T-helper 17 cell (primary cell): ENCODE data around the gene SPPL2B. TPM values are rescaled to one million over a fixed set of nuclear protein-coding genes. Genes with fewer than 3 reads are reported as not detected.

ENCODE experiments used
- ATAC-seq: fragments of 150-1000 bp; cut with Tn5 transposase; 2 replicates; pipeline ENCODE4 v1.10.0; 2021; ENCODE audit warnings: mild to moderate bottlenecking, moderate library complexity
- DNase-seq, 3 donors: peaks; one replicate each; pipeline versions ENCODE4 v3.0.0 to v3.0.0-alpha.2; 2020 to 2021
- H3K9me3 ChIP-seq: one replicate; pipeline ENCODE4 v1.7.0; 2013; ENCODE audit warnings: low read length, mild to moderate bottlenecking; ENCODE audit not compliant: control insufficient read depth, poor library complexity, severe bottlenecking
- H3K27ac Mint-ChIP-seq: one replicate; pipeline ENCODE4 v1.8.0; 2022; ENCODE audit warnings: mild to moderate bottlenecking, moderate library complexity, mixed read lengths
- H3K27me3 Mint-ChIP-seq: one replicate; pipeline ENCODE4 v1.8.0; 2022; ENCODE audit warnings: mixed read lengths
- H3K36me3 Mint-ChIP-seq: one replicate; pipeline ENCODE4 v1.8.0; 2022; ENCODE audit warnings: low read depth, mixed read lengths
- H3K4me1 Mint-ChIP-seq: one replicate; pipeline ENCODE4 v1.8.0; 2022; ENCODE audit warnings: mild to moderate bottlenecking, mixed read lengths
- H3K4me3 Mint-ChIP-seq: one replicate; pipeline ENCODE4 v1.8.0; 2022; ENCODE audit warnings: mild to moderate bottlenecking, moderate library complexity, mixed read lengths
- total RNA-seq, 4 donors: library from RNA in 2 of 4; stranded (reverse) in 2 of 4; gene quantifications; one replicate each; pipeline ENCODE4 v1.2.3 and lab custom pipeline; 2022 to 2026

SPPL2B gene
- total RNA-seq, 2 donors from 2014 or later: 73.2 to 86.1 TPM

DNA sequence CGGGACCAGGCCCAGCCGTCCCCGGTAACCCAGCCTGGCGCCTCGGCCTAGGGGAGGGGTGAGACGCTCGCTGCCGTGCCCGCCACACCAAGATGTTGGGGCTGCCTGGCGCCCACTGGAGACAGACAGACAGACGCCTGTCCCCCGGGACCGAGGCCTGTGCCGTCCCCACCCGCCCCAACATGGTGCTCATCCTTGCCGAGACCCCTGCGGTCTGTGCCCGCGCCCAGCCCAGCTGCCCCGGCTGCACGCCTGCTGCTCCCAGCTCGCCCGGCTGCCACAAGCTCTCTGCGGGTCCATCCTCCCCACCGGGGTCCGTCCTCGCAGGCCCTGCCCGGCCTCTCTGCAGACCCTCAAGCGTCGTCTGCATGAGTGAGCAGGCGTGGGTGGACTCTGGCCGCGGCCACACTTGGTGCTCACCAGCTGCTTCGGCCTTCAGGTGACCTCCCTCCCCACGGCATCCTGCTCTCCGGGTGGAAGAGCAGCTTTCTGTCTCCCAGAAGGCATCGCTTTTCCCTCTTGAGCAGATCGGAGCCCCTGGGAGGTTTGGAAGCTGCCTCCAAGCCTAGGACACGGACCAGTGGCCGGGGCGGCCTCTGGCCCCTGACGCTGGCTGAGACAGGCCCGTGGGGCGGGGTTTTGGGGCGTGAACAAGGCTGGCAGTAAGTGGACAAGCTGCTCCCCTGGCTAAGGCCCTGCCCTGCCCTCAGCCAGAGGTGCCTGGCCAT is 24.8 kb downstream of the SPPL2B start:
- Mint-ChIP-seq H3K36me3 (no peaks in the 10 kb centered on the region), H3K27ac (no peak overlapping the region), H3K4me3 (no peak overlapping the region), H3K4me1 (no peaks in the 10 kb centered on the region), H3K27me3 (no peaks in the 10 kb centered on the region)
- ATAC-seq: no peak
- no peaks in the 10 kb centered on the region for H3K9me3 ChIP-seq
- DNase-seq: no peak

DNA sequence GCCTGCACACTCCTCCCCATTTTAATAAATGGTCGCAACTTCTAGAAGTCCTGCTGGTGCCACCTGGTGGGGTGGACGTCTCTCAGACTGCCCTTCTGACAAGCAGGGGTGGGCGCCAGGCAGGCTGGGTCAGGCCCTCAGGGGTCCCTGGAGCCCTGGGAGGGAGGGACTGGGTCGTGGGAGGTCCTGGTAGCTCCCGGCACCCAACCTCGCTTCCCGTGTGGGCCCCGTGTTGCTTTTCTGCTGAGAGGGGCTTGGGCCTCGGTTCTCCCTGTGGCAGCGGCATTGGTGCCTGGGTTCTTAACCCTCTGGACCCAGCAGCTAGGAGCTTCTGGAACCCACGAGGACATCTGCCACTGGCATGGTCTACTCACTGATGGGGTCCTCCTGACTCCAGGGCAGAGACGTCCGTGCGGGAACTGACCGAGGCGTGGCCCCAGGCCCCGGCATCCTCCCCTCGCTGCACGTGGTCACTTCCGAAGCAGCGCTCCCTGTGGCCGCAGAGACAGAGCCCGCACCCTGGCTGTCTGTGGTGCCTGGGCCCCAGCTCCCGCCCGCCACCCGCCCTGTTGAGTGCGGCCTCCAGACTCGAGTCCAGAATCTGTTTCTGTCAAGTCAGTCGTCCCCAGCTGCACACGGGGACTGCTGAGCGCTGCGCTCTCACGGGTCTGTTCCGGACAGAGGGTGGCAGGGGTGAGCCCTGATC is 25.6 kb downstream of the SPPL2B start:
- DNase-seq: no peak
- H3K9me3 ChIP-seq: no peaks in the 10 kb centered on the region

DNA sequence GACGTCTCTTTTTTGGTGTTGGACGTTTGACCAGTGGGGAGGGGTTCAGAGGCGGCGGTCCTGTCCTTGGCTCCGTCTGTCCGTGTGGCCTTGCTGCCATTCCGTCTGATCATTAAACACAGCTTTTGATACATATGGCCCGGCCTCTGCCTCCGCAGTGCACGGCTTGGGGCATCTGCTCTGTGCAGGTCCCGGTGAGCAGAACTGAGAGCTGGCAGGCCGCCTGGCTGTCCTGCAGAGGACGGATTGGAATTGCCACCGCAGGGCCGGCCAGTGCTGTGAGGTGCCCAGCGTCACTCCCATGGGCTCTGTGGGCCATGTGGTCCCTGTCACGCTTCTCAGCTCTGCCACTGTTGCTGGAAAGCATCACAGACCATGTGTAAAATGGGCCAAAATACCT is 26.2 kb downstream of the SPPL2B start:
- Mint-ChIP-seq H3K27ac (no peak overlapping the region), H3K4me3 (no peak overlapping the region), H3K4me1 (no peaks in the 10 kb centered on the region), H3K36me3 (no peaks in the 10 kb centered on the region), H3K27me3 (no peaks in the 10 kb centered on the region)
- ATAC-seq (no peak), DNase-seq (no peak)
- no peaks in the 10 kb centered on the region for H3K9me3 ChIP-seq

More for the DNA sequence above, 25.6 kb downstream of the SPPL2B start:
- no peak for ATAC-seq
- H3K4me3 Mint-ChIP-seq: no peak overlapping the region
- no peaks in the 10 kb centered on the region for H3K36me3 Mint-ChIP-seq
- no peaks in the 10 kb centered on the region for H3K27me3 Mint-ChIP-seq
- no peak overlapping the region for H3K27ac Mint-ChIP-seq
- no peaks in the 10 kb centered on the region for H3K4me1 Mint-ChIP-seq

DNA sequence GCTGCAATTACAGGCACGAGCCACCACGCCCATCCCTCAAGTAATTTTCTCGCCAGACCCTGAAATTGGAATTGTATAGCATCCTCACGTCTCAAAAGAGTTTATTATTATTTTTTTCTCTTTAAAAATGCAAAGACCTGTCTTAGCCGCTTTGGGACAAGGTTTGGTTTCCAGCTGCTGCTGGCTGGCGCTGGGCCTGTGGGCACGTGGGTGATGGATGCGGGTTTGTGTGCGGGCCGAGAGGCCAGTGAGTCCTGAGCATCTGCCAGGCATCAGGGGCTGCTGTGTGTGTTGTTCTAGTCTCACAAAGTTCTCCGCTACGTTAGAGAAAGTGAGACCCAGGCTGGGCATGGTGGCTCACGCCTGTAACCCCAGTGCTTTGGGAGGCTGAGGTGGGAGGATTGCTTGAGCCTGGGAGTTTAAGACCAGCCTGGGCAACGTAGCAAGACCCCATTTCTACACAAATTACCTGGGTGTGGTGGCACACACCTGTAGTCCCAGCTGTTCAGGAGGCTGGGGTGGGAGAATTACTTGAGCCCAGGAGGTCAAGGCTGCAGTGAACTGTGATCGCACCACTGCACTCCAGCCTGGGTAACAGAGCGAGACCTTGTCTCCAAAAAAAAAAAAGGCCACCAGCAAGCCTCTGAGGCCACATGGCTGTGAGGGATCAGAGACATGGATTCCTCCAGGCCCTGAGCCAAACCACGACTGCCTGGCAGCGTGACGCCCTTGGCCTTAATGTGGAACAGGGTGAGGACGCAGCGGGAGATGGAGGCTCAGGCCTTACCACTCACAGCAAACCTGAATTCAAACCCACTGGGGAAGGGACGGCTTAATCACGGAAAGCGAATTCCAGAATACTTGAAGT is 26.9 kb downstream of the SPPL2B start:
- no peak overlapping the region for H3K27ac Mint-ChIP-seq
- H3K36me3 Mint-ChIP-seq: peaks cover under 1% of the 10 kb centered on the region
- H3K4me1 Mint-ChIP-seq: peaks cover under 1% of the 10 kb centered on the region
- no peaks in the 10 kb centered on the region for H3K9me3 ChIP-seq
- no peak overlapping the region for H3K4me3 Mint-ChIP-seq
- ATAC-seq (no peak), DNase-seq (no peak)
- peaks cover 2% of the 10 kb centered on the region for H3K27me3 Mint-ChIP-seq

DNA sequence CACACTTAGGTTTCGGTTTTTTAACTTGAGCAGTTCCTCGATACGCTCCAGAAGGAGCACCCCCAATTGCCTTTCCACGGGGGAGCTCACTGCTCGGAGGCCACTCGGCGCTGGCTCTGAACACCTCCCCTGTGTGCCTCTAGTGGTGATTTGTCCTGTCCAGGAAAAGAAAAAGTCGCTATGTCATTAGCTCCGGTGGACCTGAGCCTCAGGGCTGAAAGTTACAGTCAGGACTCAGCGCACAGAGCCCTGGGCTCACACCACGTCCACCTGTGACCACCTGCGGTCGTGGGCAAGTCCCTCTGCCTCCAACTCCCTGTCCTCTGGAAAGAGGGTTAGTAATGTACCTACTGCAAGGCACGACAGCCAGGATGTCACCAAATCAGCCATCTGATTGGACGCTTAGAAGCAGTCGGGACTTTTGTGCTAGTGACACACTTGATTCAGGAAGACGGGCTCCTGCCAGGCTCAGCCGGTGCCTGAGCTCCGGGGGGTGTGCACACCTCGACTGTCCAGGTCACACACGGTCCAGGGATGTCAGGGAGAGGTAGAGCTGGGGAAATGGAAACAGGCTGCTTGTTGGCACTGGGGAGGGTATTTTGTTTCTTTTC is 27.7 kb downstream of the SPPL2B start:
- no peak for ATAC-seq
- Mint-ChIP-seq H3K4me1 (peaks cover 5% of the 10 kb centered on the region), H3K36me3 (peaks cover 4% of the 10 kb centered on the region), H3K4me3 (no peak overlapping the region), H3K27ac (no peak overlapping the region), H3K27me3 (peaks cover 6% of the 10 kb centered on the region)
- no peak for DNase-seq
- no peaks in the 10 kb centered on the region for H3K9me3 ChIP-seq

DNA sequence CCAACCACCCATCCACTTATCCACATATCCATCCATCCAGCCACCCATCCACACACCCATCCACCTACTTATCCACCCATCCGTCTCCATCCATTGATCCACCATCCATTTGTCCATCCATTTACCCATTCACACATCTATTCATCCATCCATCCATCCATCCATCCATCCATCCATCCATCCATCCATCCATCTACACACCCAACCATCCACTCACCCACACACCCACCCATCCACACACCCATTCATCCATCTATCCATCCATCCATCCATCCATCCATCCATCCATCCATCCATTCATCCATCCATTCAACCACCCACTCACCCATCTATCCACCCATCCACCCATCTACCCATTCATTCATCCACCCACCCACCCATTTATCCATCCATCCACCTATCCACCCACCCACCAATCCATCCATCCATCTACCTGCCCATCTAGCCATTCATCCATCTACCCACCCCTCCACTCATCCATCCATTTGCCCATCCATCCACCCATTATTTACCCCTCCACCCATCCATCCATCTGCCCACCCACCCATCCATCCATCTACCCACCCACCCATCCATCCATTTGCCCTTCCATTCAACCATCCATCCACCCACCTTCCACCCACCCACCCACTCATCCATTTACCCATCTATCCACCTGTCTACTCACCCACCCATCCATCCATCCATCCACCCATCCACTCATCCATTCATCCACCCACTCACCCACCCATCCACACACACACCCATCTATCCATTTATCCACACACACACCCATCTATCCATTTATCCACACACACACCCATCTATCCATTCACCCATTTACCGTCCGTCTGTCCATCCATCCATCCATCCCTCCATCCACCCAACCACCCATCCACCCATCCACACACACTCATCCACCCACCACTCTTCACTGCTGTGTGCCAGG is 29.1 kb downstream of the SPPL2B start:
- H3K4me3 Mint-ChIP-seq: no peak overlapping the region
- ATAC-seq (no peak), DNase-seq (no peak)
- no peak overlapping the region for H3K27ac Mint-ChIP-seq
- H3K27me3 Mint-ChIP-seq: peaks cover 6% of the 10 kb centered on the region
- peaks cover 5% of the 10 kb centered on the region for H3K4me1 Mint-ChIP-seq
- H3K36me3 Mint-ChIP-seq: peaks cover 4% of the 10 kb centered on the region
- no peaks in the 10 kb centered on the region for H3K9me3 ChIP-seq

DNA sequence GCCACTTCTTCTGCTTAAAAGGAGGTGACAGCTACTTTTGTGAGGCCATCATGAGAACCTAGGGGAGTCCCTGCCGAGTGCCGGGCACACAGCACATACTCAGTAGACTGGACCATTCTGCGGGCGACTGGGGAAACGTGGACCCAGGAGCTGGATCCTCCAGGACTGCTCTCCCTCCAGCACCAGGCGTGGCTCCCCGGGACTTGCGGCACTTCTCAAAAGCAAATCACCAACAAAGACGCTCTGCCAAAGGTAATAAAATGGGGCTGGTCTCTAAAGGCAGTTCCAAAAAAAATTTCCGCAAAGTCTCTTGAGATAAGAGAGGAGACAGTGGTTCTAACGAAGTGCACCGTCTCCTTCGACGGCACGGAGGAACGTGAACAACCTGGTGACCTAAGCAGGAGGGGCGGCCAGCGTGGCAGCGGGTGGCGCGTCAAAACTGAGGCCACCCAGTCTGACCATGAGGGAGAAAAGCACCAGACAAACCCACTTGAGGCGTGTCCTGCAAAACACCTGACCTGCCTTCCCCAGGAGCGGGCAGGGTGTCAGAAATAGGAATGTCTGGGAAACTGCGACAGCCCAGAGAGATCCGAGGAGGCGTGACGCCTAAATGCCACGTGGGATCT is 30.2 kb downstream of the SPPL2B start:
- peaks cover 6% of the 10 kb centered on the region for H3K27me3 Mint-ChIP-seq
- no peaks in the 10 kb centered on the region for H3K9me3 ChIP-seq
- ATAC-seq (no peak), DNase-seq (no peak)
- no peak overlapping the region for H3K4me3 Mint-ChIP-seq
- H3K27ac Mint-ChIP-seq: no peak overlapping the region
- H3K36me3 Mint-ChIP-seq: peaks cover 4% of the 10 kb centered on the region
- H3K4me1 Mint-ChIP-seq: peaks cover 5% of the 10 kb centered on the region

DNA sequence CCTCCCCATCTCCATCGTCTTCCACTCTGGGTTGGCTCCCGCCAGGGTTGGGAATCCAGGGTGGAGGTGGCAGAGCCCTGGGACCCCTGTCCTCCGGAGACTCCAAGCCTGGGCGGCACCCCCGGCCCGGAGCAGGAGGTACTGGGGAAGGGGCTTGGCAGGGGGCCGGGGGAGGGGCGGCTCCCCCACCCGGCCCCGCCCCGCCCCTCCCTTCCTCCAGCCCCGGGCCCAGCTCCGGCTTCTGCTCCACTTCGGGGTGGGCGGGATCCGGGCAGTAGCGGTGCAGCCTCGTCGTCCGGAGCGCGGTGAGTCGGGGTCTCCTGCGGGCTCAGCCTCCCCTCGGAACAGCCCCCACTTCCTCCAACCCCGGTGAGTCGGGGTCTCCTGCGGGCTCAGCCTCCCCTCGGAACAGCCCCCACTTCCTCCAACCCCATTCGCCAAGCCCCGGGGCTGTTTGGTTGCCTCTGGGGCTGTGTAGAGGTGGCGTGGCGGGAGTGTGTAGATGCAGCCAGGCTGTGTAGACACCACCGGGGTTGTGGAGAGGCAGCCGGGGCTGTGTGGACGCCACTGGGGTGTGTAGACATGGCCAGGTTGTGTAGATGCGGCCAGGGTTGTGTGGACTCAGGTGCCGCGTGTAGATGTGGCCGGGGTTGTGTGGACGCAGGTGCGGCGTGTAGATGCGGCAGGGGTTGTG is 31.7 kb downstream of the SPPL2B start, which contains the start of gene TMPRSS9:
Gene TMPRSS9, plus strand, starts transcription at position 274 of the 694 bp plus-strand sequence. CDS start 29,521 bp downstream, outside the sequence.
- Mint-ChIP-seq H3K4me3 (no peak within 1 kb of the TSS), H3K36me3 (peaks cover 4% of the 10 kb centered on the region), H3K27me3 (peaks cover 6% of the 10 kb centered on the region), H3K4me1 (peaks cover 5% of the 10 kb centered on the region), H3K27ac (no peak within 1 kb of the TSS)
- no peak for ATAC-seq
- no peaks in the 10 kb centered on the region for H3K9me3 ChIP-seq
- DNase-seq: no peak

DNA sequence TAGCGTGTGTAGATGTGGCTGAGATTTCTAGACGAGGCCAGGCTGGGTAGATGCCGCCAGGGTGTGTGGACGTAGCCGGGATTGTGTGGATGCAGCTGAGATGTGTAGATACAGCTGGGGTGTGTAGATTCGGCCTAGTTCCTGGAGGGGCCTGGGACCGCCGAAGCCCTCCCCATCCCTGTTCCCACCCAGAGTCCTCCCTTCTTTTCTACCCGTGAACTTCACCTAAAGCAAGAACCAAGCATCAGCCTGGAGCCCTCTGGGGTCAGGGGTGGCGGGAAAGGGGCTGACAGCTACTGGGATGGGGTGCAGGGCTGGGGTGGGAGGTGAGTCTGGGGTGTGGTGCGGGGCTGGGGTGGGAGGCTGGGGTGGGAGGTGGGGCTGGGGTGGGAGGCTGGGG is 32.3 kb downstream of the SPPL2B start:
- no peaks in the 10 kb centered on the region for H3K9me3 ChIP-seq
- peaks cover 5% of the 10 kb centered on the region for H3K4me1 Mint-ChIP-seq
- H3K36me3 Mint-ChIP-seq: peaks cover 4% of the 10 kb centered on the region
- H3K27ac Mint-ChIP-seq: no peak overlapping the region
- peaks cover 6% of the 10 kb centered on the region for H3K27me3 Mint-ChIP-seq
- no peak overlapping the region for H3K4me3 Mint-ChIP-seq
- ATAC-seq: no peak
- no peak for DNase-seq

DNA sequence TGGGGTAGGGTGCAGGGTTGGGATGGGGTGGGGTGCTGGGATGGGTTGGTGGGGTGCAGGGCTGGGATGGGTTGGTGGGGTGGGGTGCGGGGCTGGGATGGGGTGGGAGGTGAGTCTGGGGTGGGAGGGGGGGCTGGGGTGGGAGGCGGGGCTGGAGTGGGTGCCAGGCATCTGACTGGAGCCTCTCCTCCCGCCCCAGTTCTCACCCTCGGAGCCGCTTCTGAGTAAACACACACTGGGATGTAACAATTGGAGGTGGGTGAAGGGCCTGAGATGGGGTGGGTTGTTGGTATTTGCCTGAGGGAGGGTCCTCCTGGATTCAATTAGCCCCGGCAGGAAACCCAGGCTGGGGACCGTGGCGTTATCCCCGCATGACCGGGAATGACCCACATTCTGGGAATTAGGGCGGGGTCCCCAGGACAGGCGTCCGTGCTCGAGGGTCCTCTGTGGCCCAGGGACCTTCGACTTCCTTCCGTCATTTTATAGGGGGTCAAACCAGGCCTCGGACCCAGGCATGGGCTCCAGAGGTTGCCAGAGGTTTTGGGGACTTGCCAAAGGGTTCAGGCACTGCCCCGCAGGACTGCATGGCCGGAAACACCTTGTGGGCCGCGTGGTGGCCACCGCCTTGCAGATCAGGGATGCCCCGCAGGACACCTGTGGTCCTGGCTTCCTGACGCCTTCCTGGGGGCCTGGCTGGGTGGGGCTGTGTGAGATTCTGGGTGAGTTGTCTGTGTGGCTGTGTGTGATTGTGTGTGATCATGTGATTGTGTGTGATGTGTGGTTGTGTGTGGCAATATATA is 33.0 kb downstream of the SPPL2B start:
- no peak for ATAC-seq
- H3K36me3 Mint-ChIP-seq: peaks cover 4% of the 10 kb centered on the region
- H3K27ac Mint-ChIP-seq: no peak overlapping the region
- no peaks in the 10 kb centered on the region for H3K9me3 ChIP-seq
- H3K4me3 Mint-ChIP-seq: no peak overlapping the region
- peaks cover 6% of the 10 kb centered on the region for H3K27me3 Mint-ChIP-seq
- H3K4me1 Mint-ChIP-seq: peaks cover 5% of the 10 kb centered on the region
- DNase-seq: no peak
